Mammary epithelial cell (primary cell): ENCODE measurements around the gene BHLHA9.

ENCODE experiments used
- EZH2 ChIP-seq: IDR thresholded peaks from 2 replicates; pipeline ENCODE4 v1.6.1; 2012; ENCODE audit warnings: low read length, inconsistent platforms, borderline replicate concordance
- TF ChIP-seq, protein P1 (sequence below), 2 donors: IDR thresholded peaks in 1 of 2; conservative IDR thresholded peaks in 1 of 2; 2 replicates each; pipeline ENCODE4 v1.5.1; 2011 to 2012; ENCODE audit warnings: inconsistent platforms in 2 of 2, low read length in 2 of 2, mild to moderate bottlenecking in 2 of 2, control low read depth in 1 of 2, low read depth in 1 of 2; ENCODE audit not compliant: insufficient read depth in 1 of 2; ENCODE audit errors: extremely low read depth in 1 of 2

DNA sequence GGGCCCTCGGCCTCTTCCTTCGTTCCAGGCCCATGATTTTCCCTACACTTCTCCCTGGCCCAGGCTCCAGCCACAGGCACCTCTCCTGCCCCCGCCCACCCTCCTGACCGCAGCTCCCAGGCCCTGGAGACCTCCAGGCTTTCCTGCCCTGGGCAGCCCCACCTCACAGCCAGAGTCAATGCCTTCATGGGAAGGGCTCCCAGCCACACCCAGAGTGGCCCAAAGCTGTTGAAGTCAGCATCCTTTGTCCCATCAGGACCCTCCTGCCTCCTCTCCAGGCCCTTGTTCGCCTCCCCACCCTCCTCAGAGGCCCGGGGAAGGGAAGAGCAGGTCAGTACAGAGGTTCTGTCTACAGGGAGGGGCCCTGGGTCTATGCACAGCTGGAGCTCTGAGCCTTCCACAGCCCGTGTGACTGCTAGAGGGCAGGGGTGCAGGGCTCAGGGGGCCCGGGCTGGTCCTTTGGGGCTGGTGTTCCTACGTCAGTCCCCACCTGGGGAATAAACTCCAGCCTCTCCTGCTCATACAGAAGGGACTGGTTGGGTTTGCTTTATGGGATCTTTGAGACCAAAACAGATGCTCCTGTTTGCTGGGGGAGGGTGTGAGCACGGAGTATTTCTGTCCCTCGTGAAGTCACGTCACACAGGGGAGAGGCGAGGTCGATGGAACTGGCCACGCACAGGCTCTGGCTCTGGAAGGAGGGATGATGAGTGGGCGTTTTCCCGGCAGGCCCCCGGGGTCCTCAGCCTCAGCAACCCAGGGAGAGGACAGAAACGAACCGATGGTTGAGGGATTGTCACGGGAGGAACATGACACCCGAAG is 29.5 kb downstream of the BHLHA9 start:
- TF ChIP-seq EZH2, result no peak
- TF ChIP-seq, protein P1, sequence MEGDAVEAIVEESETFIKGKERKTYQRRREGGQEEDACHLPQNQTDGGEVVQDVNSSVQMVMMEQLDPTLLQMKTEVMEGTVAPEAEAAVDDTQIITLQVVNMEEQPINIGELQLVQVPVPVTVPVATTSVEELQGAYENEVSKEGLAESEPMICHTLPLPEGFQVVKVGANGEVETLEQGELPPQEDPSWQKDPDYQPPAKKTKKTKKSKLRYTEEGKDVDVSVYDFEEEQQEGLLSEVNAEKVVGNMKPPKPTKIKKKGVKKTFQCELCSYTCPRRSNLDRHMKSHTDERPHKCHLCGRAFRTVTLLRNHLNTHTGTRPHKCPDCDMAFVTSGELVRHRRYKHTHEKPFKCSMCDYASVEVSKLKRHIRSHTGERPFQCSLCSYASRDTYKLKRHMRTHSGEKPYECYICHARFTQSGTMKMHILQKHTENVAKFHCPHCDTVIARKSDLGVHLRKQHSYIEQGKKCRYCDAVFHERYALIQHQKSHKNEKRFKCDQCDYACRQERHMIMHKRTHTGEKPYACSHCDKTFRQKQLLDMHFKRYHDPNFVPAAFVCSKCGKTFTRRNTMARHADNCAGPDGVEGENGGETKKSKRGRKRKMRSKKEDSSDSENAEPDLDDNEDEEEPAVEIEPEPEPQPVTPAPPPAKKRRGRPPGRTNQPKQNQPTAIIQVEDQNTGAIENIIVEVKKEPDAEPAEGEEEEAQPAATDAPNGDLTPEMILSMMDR (conservative IDR thresholded peaks at IDR 0.05 in 1 of 2, IDR thresholded peaks at IDR 0.05 in 1 of 2; ENCODE audit: extremely low read depth in 1 of 2, insufficient read depth in 1 of 2, low read depth in 1 of 2, low read length in 2 of 2), result no peak
